GM13977 (cell line): Measurements from ENCODE around the gene MCM3AP.
A peak's percentile ranks its signal among the peaks of the same experiment; 100 is the strongest.

Experiments
- DNase-seq: peaks from one replicate; pipeline ENCODE4 v3.0.0; 2012; ENCODE audit warnings: low spot score
- in situ Hi-C: fragments of 300-500 bp; cut with MboI; formaldehyde crosslinking; loops from one replicate; pipeline ENCODE4 v1.12.0; 2022; ENCODE audit warnings: low sequenced_read_pairs, low pct_unique_long_range_greater_than_20kb, mixed read lengths, inconsistent platforms; ENCODE audit not compliant: unreplicated experiment
- TF ChIP-seq, protein P1 (sequence below): IDR thresholded peaks from 2 replicates; pipeline ENCODE4 v1.5.1; 2012; ENCODE audit warnings: mild to moderate bottlenecking, control low read depth; ENCODE audit not compliant: insufficient read depth; ENCODE audit errors: extremely low read depth, missing control alignments

MCM3AP gene

DNA sequence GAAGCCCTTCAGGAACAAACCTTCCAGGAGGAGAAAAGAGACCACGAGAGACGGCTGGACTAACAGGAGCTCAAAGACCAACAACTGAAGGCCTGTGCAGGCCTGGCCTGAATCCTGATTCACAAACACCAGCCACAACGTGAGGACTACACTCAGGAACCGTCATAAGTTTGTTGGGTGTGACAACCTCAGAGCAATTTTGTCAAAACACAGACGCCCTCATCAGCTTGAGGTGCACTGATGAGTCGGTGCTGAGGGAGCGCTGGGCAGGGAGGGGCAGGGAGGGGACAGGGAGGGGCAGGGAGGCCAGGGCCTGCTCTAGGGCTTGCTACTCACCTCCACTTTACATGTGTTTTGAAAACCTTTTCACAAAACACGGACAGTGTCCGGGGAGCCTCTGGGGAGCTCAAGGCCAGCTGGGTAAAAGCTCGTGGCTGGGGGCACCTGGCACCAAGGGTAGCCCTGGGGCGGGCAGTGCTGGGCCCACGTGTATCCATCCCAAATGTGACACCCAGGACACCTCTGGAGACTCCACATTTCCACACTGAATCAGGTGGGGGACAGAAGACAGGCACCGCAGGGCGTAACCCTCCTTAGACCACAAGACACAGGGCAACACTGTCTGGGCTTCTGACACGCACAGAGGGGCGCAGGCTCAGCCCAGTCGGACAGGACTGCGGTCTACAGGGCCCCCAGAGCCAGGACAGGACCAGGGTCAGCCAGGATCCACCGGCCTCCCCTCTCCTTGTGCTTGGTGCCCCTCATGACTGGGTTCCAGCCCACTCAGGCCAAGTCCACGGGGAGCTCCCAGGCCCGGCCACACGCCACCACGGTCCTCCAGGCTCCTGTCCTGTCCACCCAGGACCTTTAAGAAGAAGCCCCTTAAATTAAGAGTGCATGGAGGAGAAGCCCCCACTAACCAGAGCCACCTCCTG, 73.4 kb downstream of the MCM3AP start:
- no peak for DNase-seq
- TF ChIP-seq, protein P1, sequence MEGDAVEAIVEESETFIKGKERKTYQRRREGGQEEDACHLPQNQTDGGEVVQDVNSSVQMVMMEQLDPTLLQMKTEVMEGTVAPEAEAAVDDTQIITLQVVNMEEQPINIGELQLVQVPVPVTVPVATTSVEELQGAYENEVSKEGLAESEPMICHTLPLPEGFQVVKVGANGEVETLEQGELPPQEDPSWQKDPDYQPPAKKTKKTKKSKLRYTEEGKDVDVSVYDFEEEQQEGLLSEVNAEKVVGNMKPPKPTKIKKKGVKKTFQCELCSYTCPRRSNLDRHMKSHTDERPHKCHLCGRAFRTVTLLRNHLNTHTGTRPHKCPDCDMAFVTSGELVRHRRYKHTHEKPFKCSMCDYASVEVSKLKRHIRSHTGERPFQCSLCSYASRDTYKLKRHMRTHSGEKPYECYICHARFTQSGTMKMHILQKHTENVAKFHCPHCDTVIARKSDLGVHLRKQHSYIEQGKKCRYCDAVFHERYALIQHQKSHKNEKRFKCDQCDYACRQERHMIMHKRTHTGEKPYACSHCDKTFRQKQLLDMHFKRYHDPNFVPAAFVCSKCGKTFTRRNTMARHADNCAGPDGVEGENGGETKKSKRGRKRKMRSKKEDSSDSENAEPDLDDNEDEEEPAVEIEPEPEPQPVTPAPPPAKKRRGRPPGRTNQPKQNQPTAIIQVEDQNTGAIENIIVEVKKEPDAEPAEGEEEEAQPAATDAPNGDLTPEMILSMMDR = no peak
- in situ Hi-C loops = no loop called here

DNA sequence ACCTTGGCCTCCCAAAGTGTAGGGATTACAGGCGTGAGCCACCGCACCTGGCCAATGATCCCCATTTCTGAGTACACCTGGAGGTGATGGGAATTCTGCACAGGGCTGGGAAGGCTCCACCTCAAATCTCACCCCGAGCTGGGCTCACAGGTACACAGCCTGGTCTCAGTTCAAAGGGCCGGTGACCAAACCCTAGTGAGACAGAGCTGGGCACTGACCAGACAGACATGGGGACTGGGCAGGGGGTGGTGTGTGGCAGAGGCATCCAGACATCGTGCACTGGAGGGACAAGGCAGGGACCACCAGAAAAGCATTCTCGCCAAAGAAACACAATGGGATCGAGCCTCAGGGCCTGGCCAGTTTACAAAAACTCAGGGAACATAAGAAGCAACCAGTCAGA, 74.0 kb downstream of the MCM3AP start:
- TF ChIP-seq, protein P1 = no peak
- in situ Hi-C loops = no loop called here
- DNase-seq = no peak

DNA sequence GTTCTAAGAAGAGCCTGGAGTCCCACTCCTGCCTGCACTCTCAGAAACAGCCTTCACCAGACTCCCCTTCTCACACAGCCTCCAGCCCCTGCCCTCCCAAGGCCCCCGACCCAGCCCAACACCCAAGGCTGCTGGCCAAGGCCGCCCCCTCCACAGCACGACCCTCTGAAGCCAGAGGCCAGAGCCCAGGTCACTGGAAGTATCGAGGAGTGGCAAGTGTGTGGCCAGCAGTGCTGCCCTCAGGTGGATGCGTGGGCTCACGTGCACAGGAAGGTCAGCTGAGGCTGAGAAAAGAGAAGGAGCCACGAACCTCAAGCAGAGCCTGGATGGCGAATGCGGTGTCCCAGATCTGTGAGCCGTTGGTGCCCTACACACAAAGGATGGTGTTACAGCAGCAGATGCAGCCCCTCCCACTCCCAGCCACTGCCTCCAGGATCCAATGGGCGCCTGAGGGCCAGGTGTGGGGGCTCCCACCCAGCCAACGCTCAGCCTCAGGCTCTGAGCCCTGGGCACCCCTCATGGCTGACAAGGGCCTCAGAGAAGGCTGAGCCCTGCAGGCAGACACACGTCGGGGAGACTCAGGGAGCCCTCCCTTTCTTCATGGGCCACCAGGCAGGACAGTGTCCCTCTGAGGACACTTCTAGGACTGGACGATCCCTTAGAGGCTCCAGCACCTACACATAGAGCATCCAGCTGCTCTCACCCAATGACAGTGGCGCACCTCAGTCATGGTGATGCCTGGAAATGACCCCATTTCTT, 74.9 kb downstream of the MCM3AP start:
- DNase-seq = no peak
- in situ Hi-C loops = no loop called here
- TF ChIP-seq, protein P1 = peak; percentile 12

DNA sequence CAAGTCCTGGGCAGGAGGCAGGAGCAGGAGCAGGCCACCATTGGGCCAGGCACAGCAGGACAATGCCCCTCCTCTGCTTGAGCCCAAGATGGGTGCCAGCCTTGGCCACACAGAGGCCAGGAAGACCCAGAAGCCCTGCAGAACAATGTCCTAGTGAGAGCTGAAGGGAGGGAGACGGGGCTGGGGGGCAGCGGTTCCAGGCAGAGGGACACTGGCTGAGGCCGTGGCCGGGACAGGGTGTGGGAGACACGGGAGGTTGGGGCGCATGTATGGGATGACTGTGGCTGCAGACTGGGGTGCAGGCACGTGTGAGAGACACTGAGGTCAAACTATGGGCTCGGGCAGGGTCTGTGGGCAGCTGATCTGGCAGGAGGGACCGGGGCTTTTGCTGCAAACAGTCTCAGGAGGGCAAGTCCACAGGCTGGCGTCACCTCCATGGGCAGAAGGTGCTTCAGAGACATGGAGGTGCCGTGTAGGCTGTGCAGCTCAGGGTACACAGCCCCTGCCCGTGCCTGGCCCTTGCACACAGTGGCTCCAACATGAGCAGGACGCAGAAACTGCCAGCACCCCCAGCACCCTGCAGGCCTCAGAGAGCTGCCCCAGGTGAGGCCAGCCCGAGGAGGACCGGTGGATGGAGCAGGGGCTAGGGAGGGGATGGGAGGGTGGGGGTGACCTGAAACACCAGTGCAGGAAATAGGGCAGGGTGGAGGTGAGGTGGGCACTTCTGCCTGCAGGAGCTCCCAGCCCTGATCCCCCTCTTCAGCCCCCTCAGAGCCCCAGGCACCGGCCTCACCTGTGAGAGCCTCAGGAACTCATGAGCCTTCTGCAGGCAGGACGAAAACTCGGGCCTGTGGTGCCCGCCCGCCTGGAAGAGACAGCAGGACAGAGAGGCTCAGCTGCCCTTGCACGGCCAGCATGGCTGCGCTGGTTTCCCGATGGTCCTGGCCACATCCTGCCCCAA, 76.4 kb downstream of the MCM3AP start:
- TF ChIP-seq, protein P1 = no peak
- DNase-seq = no peak
- in situ Hi-C loops = no loop called here

DNA sequence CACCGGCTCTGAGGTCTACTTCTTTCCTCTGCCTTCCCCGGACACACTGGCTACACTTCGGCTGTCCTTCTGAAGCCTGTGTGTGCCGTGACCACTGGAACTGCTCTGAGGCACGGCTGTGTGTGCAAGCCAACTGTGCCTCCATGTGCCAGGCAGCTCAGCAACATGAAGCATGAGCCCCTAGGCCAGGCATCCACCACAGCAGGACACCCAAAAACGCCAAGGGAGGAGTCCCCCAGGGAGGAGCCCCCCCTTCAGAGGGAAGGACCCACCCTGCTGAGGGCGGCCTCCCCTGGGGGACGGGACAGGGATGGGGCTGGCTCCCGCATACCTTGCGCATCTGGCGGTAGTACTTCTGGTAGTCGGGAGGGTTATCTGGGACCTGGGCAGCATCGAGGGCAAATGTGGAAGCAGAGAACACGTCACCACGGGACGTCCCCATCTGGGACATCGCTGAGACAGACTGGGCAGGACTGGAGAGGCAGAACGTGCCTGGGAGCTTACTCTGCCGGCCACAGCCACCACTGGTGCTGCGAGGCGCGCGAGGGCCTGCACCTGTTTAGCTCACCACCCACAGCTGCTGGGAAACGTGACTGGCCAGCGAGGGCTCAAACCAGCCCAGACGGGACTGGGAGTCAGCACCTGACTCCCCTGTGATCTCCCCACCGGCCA, 77.4 kb downstream of the MCM3AP start:
- in situ Hi-C loops = no loop called here
- TF ChIP-seq, protein P1 = no peak
- no peak for DNase-seq
